IgD-negative memory B cell (primary cell): ENCODE measurements around the gene ARMS2. TPM values are rescaled to one million over a fixed set of nuclear protein-coding genes. Genes with fewer than 3 reads are reported as not detected.

Experiments
- H3K27ac Mint-ChIP-seq, 3 donors: one replicate each; pipeline ENCODE4 v1.8.0; 2020 to 2022; ENCODE audit warnings: mild to moderate bottlenecking in 3 of 3, mixed read lengths in 3 of 3, moderate library complexity in 1 of 3
- H3K27me3 Mint-ChIP-seq: one replicate; pipeline ENCODE4 v1.8.0; 2021; ENCODE audit warnings: mixed read lengths
- H3K36me3 Mint-ChIP-seq: one replicate; pipeline ENCODE4 v1.8.0; 2020; ENCODE audit warnings: mild to moderate bottlenecking, mixed read lengths
- H3K4me1 Mint-ChIP-seq, 3 donors: one replicate each; pipeline ENCODE4 v1.8.0; 2020 to 2022; ENCODE audit warnings: mixed read lengths in 3 of 3, mild to moderate bottlenecking in 1 of 3
- H3K4me3 Mint-ChIP-seq, 4 donors: one replicate each; pipeline ENCODE4 v1.8.0; 2020 to 2022; ENCODE audit warnings: mild to moderate bottlenecking in 4 of 4, mixed read lengths in 4 of 4, moderate library complexity in 3 of 4
- H3K9me3 Mint-ChIP-seq, 3 donors: one replicate each; pipeline ENCODE4 v1.8.0; 2020 to 2021; ENCODE audit warnings: mixed read lengths in 3 of 3, mild to moderate bottlenecking in 1 of 3
- polyA plus RNA-seq: library from polyadenylated mRNA; unstranded; fragments of 300-500 nt; fragmentation: Illumina TruSeq; gene quantifications from one replicate; pipeline ENCODE4 v1.2.3, GENCODE V29; 2021

Gene ARMS2
- polyA plus RNA-seq, 1 donor from 2014 or later = not detected

GRCh38 chr10:122503886-122504609, 49.6 kb downstream of the ARMS2 start:
- H3K27me3 Mint-ChIP-seq = peaks cover 8% of the 10 kb centered on the region
- H3K27ac Mint-ChIP-seq = no peak overlapping the region
- H3K4me3 Mint-ChIP-seq = no peak overlapping the region
- H3K9me3 Mint-ChIP-seq = no peaks in the 10 kb centered on the region
- H3K36me3 Mint-ChIP-seq = no peaks in the 10 kb centered on the region
- H3K4me1 Mint-ChIP-seq = no peaks in the 10 kb centered on the region

- Mint-ChIP-seq H3K27ac (no peak overlapping the region), H3K9me3 (no peaks in the 10 kb centered on the region), H3K4me1 (no peaks in the 10 kb centered on the region), H3K4me3 (no peak overlapping the region), H3K27me3 (peaks cover 8% of the 10 kb centered on the region), H3K36me3 (no peaks in the 10 kb centered on the region)
Observed at GRCh38 chr10:122504610-122504950, 50.1 kb downstream of the ARMS2 start.

- H3K9me3 Mint-ChIP-seq = no peaks in the 10 kb centered on the region
- H3K36me3 Mint-ChIP-seq = no peaks in the 10 kb centered on the region
- H3K27me3 Mint-ChIP-seq = peaks cover 8% of the 10 kb centered on the region
- no peaks in the 10 kb centered on the region for H3K4me1 Mint-ChIP-seq
- H3K27ac Mint-ChIP-seq = no peak overlapping the region
- H3K4me3 Mint-ChIP-seq = no peak overlapping the region
Observed at GRCh38 chr10:122505011-122505410, 50.6 kb downstream of the ARMS2 start.

- Mint-ChIP-seq H3K27me3 (peaks cover 8% of the 10 kb centered on the region), H3K27ac (no peak overlapping the region), H3K9me3 (no peaks in the 10 kb centered on the region), H3K36me3 (no peaks in the 10 kb centered on the region), H3K4me3 (no peak overlapping the region), H3K4me1 (no peaks in the 10 kb centered on the region)
Observed at GRCh38 chr10:122505885-122506645, 51.6 kb downstream of the ARMS2 start.

Other genes with a start within 250 kb of the ARMS2 start
- not detected for gene BTBD16, start 183.4 kb upstream of the ARMS2 start, polyA plus RNA-seq
- gene PLEKHA1, start 79.9 kb upstream of the ARMS2 start, polyA plus RNA-seq = 24.0 TPM
- not detected for gene HTRA1, start 6.9 kb downstream of the ARMS2 start, polyA plus RNA-seq
- gene DMBT1, start 106.1 kb downstream of the ARMS2 start, polyA plus RNA-seq = not detected
- not detected for gene C10orf120, start 245.2 kb downstream of the ARMS2 start, polyA plus RNA-seq